Tibial nerve (tissue), 4 donors: ENCODE data around the gene TPGS1. TPM values are rescaled to one million over a fixed set of nuclear protein-coding genes. Genes with fewer than 3 reads are reported as not detected.

Source experiments
- DNase-seq, 2 donors: peaks; one replicate each; pipeline ENCODE4 v3.0.0-alpha.2; 2019; ENCODE audit warnings: low spot score in 2 of 2
- H3K27ac ChIP-seq, 4 donors: fragments of 200-600 bp; sonication (generic) in 3 of 4; one replicate each; pipeline ENCODE4 v1.5.1; 2017 to 2019; ENCODE audit warnings: mild to moderate bottlenecking in 1 of 4
- H3K27me3 ChIP-seq, 2 donors: fragments of 200-600 bp; sonication (generic) in 1 of 2; one replicate each; pipeline versions ENCODE4 v1.5.1 to v1.6.0; 2017 to 2019
- H3K36me3 ChIP-seq, 3 donors: fragments of 200-600 bp; sonication (generic); one replicate each; pipeline ENCODE4 v1.5.1; 2018 to 2019
- H3K4me1 ChIP-seq, 4 donors: fragments of 200-600 bp; sonication (generic) in 3 of 4; one replicate each; pipeline ENCODE4 v1.5.1; 2017 to 2019
- H3K4me3 ChIP-seq, 4 donors: fragments of 200-600 bp; sonication (generic) in 3 of 4; one replicate each; pipeline ENCODE4 v1.5.1; 2017 to 2019; ENCODE audit warnings: mild to moderate bottlenecking in 1 of 4, moderate library complexity in 1 of 4
- H3K9me3 ChIP-seq, 4 donors: fragments of 200-600 bp; sonication (generic) in 3 of 4; one replicate each; pipeline ENCODE4 v1.5.1; 2017 to 2019
- CTCF ChIP-seq, 5 experiments: fragments of 200-600 bp in 3 of 5; fragments of 450-650 bp in 2 of 5; sonication (generic) in 3 of 5; IDR thresholded peaks; one replicate each; pipeline ENCODE4 v1.5.1; 2016 to 2019; ENCODE audit warnings: antibody characterized with exemption in 5 of 5, mild to moderate bottlenecking in 3 of 5, moderate library complexity in 2 of 5
- EP300 ChIP-seq, 2 donors: sonication (generic); formaldehyde crosslinking; IDR thresholded peaks; one replicate each; pipeline ENCODE4 v1.6.1; 2017; ENCODE audit warnings: antibody characterized with exemption in 2 of 2, mild to moderate bottlenecking in 1 of 2
- POLR2A ChIP-seq, 2 donors: fragments of 450-650 bp; IDR thresholded peaks; one replicate each; pipeline ENCODE4 v1.6.1; 2017; ENCODE audit warnings: antibody characterized with exemption in 2 of 2, mild to moderate bottlenecking in 2 of 2, moderate library complexity in 2 of 2
- WGBS, 2 donors: methylation state at CpG; one replicate each; pipeline ENCODE4 v1.1.5; 2018; 5-methylcytosine and 5-hydroxymethylcytosine counted together
- total RNA-seq, 4 donors: library from RNA; depleted of rRNA; stranded (reverse); fragments of >200 nt; gene quantifications; one replicate each; pipeline ENCODE4 v1.1.0, GENCODE V29; 2016

TPGS1 gene
- total RNA-seq, 4 donors from 2014 or later, result 108 to 131 (median 115) TPM

DNA sequence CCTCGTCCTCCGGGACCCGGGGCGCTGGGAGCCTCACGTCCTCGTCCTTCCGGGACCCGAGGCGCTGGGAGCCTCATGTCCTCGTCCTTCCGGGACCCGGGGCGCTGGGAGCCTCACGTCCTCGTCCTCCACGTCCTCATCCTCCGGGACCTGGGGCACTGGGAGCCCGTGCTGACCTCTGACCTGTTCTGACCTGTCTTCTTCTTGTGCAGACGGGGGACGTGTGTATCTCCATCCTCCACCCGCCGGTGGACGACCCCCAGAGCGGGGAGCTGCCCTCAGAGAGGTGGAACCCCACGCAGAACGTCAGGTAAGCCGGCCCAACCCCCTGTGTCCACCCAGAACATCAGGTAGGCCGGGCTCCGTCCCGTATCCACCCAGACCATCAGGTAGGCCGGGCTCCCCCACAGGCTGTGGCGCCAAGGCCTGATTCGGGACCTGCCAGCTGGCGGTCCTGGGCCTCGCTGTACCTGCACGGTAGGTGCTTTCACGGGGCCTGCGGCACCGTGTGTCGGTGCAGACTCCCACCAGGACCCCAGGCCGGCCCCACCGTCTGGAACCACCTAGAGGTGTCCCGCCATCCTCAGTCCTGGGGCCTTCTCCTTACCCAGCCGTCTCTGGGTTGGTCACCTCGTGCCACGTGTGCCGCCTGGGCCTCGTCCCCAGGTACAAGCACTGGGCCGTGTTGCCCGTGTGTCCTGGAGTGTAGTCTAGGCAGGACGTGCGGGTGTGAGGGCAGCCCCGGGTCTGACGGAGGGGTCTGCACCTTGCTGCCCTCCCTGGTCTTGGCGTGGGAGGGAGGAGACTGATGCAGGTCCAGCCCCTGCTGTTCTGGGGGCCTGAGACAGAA, 29.0 kb downstream of the TPGS1 start:
- Histone ChIP-seq H3K27me3 (no peaks in the 10 kb centered on the region), H3K9me3 (no peaks in the 10 kb centered on the region), H3K27ac (no peak overlapping the region), H3K4me3 (no peak overlapping the region), H3K4me1 (peaks cover 6 to 33% (median 19%) of the 10 kb centered on the region in 4 donors), H3K36me3 (peaks cover 5 to 54% (median 20%) of the 10 kb centered on the region in 3 donors)
- TF ChIP-seq CTCF (IDR thresholded peaks at IDR 0.05) (no peak), EP300 (IDR thresholded peaks at IDR 0.05) (no peak), POLR2A (IDR thresholded peaks at IDR 0.05) (no peak)
- WGBS, 2 donors, result 89% methylated on average over 51 to 53 of the region's 55 CpGs
- no peak for DNase-seq

- peaks cover 5 to 61% (median 20%) of the 10 kb centered on the region in 3 donors for H3K36me3 ChIP-seq
- WGBS, 2 donors, result 89 to 92% methylated on average over 25 to 26 of the region's 26 CpGs
- peaks cover 6 to 33% (median 19%) of the 10 kb centered on the region in 4 donors for H3K4me1 ChIP-seq
- H3K4me3 ChIP-seq, result no peak overlapping the region
- no peak for DNase-seq
- H3K27me3 ChIP-seq, result no peaks in the 10 kb centered on the region
- no peak overlapping the region for H3K27ac ChIP-seq
- H3K9me3 ChIP-seq, result no peaks in the 10 kb centered on the region
- TF ChIP-seq POLR2A (IDR thresholded peaks at IDR 0.05), result no peak
- TF ChIP-seq EP300 (IDR thresholded peaks at IDR 0.05), result no peak
- TF ChIP-seq CTCF (IDR thresholded peaks at IDR 0.05), result no peak
Measured at GRCh38 chr19:536881-537404, 29.6 kb downstream of the TPGS1 start.

- TF ChIP-seq POLR2A (IDR thresholded peaks at IDR 0.05) (no peak), CTCF (IDR thresholded peaks at IDR 0.05) (no peak), EP300 (IDR thresholded peaks at IDR 0.05) (no peak)
- peaks cover 1 to 22% (median 11%) of the 10 kb centered on the region in 4 donors for H3K4me1 ChIP-seq
- peaks cover 5 to 76% (median 20%) of the 10 kb centered on the region in 3 donors for H3K36me3 ChIP-seq
Measured at GRCh38 chr19:538641-539428, 31.5 kb downstream of the TPGS1 start.

DNA sequence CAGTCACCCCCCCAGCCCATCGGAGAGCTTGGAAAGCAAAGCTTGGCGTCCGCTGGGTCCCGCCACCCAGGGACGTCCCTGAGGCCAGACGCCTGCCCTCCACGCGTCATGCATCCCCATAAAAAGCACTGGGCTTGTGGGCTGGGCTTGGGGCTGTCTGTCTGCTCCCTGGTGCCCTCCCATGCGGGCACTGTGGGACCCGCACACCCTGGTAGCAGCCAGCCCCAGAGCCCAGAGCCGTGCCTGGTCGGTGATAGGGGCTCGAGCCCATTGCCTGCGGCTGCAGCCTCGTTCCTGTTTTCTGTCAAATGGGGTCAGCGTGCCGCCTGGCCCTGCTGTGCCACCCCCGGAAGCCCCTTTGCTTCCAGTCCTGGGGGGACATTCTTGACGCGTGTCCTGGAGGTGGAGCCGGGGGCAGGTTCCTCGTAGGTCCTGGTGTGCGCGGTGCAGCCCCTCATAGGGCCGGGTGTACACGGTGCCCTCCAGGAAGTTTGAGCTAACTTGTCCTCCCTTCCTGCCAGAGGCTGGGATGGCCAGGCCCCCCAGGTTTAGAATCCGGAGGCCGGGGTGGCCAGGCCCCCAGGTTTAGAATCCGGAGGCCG, 32.2 kb downstream of the TPGS1 start:
- H3K4me1 ChIP-seq, result peaks cover 0 to 15% (median 6%) of the 10 kb centered on the region in 4 donors
- H3K36me3 ChIP-seq, result peaks cover 5 to 76% (median 20%) of the 10 kb centered on the region in 3 donors

More at GRCh38 chr19:538641-539428, 31.5 kb downstream of the TPGS1 start:
- Histone ChIP-seq H3K9me3 (no peaks in the 10 kb centered on the region), H3K27me3 (no peaks in the 10 kb centered on the region), H3K27ac (no peak overlapping the region), H3K4me3 (no peak overlapping the region)
- DNase-seq, result no peak
- 80 to 86% methylated on average over 39 of the region's 40 CpGs for WGBS, 2 donors

More for the DNA sequence above, 32.2 kb downstream of the TPGS1 start:
- no peak for TF ChIP-seq POLR2A (IDR thresholded peaks at IDR 0.05)
- TF ChIP-seq EP300 (IDR thresholded peaks at IDR 0.05), result no peak
- TF ChIP-seq CTCF (IDR thresholded peaks at IDR 0.05), result no peak
- no peak for DNase-seq
- H3K9me3 ChIP-seq, result no peaks in the 10 kb centered on the region
- no peak overlapping the region for H3K27ac ChIP-seq
- H3K4me3 ChIP-seq, result no peak overlapping the region
- WGBS, 2 donors, result 84 to 87% methylated on average over 26 to 30 of the region's 30 CpGs
- H3K27me3 ChIP-seq, result no peaks in the 10 kb centered on the region
